Suprapubic skin (tissue), 4 donors: ENCODE data around the gene CAMTA1.

Experiments
- EP300 ChIP-seq: sonication (generic); formaldehyde crosslinking; IDR thresholded peaks from one replicate; pipeline ENCODE4 v1.6.1; 2017; ENCODE audit warnings: antibody characterized with exemption
- POLR2A ChIP-seq, 2 donors: fragments of 450-650 bp; IDR thresholded peaks; one replicate each; pipeline ENCODE4 v1.6.1; 2017; ENCODE audit warnings: antibody characterized with exemption in 2 of 2, mild to moderate bottlenecking in 2 of 2, moderate library complexity in 2 of 2
- POLR2AphosphoS5 ChIP-seq, 3 donors: sonication (generic); formaldehyde crosslinking; IDR thresholded peaks; one replicate each; pipeline ENCODE4 v1.6.1; 2017; ENCODE audit warnings: antibody characterized with exemption in 3 of 3
- TF ChIP-seq, protein P1 (sequence below), 2 donors: fragments of 200-600 bp in 1 of 2; fragments of 450-650 bp in 1 of 2; sonication (generic) in 1 of 2; IDR thresholded peaks; one replicate each; pipeline ENCODE4 v1.5.1; 2016 to 2019; ENCODE audit warnings: antibody characterized with exemption in 2 of 2, mild to moderate bottlenecking in 1 of 2, moderate library complexity in 1 of 2

GRCh38 chr1:7664893-7665250 is 879.6 kb downstream of the CAMTA1 start:
- TF ChIP-seq, protein P1, sequence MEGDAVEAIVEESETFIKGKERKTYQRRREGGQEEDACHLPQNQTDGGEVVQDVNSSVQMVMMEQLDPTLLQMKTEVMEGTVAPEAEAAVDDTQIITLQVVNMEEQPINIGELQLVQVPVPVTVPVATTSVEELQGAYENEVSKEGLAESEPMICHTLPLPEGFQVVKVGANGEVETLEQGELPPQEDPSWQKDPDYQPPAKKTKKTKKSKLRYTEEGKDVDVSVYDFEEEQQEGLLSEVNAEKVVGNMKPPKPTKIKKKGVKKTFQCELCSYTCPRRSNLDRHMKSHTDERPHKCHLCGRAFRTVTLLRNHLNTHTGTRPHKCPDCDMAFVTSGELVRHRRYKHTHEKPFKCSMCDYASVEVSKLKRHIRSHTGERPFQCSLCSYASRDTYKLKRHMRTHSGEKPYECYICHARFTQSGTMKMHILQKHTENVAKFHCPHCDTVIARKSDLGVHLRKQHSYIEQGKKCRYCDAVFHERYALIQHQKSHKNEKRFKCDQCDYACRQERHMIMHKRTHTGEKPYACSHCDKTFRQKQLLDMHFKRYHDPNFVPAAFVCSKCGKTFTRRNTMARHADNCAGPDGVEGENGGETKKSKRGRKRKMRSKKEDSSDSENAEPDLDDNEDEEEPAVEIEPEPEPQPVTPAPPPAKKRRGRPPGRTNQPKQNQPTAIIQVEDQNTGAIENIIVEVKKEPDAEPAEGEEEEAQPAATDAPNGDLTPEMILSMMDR (IDR thresholded peaks at IDR 0.05) = no peak
- TF ChIP-seq POLR2A (IDR thresholded peaks at IDR 0.05) (no peak), EP300 (no peak), POLR2AphosphoS5 (IDR thresholded peaks at IDR 0.05) (no peak)
